ENCODE results near the gene FAM193A.
"Not testable (repeated sequence)": the region's sequence is repeated elsewhere in the genome, so short reads cannot be mapped to it uniquely, and the experiment has no call there.

Gene FAM193A

GRCh38 chr4:2515830-2516550 lies 20.5 kb upstream of the FAM193A start:
- no peak overlapping the region for H3K4me3 ChIP-seq (ENCODE audit: control insufficient read depth, low read depth, low read length)
- DNase-seq (ENCODE audit: low read depth), result no peak
- no peak for TF ChIP-seq CTCF (IDR thresholded peaks at IDR 0.05; ENCODE audit: control insufficient read depth, insufficient read depth, low read depth, low read length, missing control alignments)

GRCh38 chr4:2516635-2517034 lies 19.8 kb upstream of the FAM193A start:
- DNase-seq (ENCODE audit: low read depth), result no peak
- no peak overlapping the region for H3K4me3 ChIP-seq (ENCODE audit: control insufficient read depth, low read depth, low read length)
- TF ChIP-seq CTCF (IDR thresholded peaks at IDR 0.05; ENCODE audit: control insufficient read depth, insufficient read depth, low read depth, low read length, missing control alignments), result no peak

- H3K4me3 ChIP-seq (ENCODE audit: control insufficient read depth, low read depth, low read length), result no peak overlapping the region
- no peak for DNase-seq (ENCODE audit: low read depth)
- TF ChIP-seq CTCF (IDR thresholded peaks at IDR 0.05; ENCODE audit: control insufficient read depth, insufficient read depth, low read depth, low read length, missing control alignments), result no peak
Measured at GRCh38 chr4:2526559-2526958, 9.9 kb upstream of the FAM193A start.

- peak overlapping the region; percentile 83 for H3K4me3 ChIP-seq (ENCODE audit: control insufficient read depth, low read depth, low read length)
- DNase-seq (ENCODE audit: low read depth), result no peak
- TF ChIP-seq CTCF (IDR thresholded peaks at IDR 0.05; ENCODE audit: control insufficient read depth, insufficient read depth, low read depth, low read length, missing control alignments), result no peak
Measured at GRCh38 chr4:2534904-2535375, 1.5 kb upstream of the FAM193A start.

- TF ChIP-seq CTCF (IDR thresholded peaks at IDR 0.05; ENCODE audit: control insufficient read depth, insufficient read depth, low read depth, low read length, missing control alignments), result peak; percentile 17
- peak overlapping the region; percentile 83 for H3K4me3 ChIP-seq (ENCODE audit: control insufficient read depth, low read depth, low read length)
- no peak for DNase-seq (ENCODE audit: low read depth)
Measured at GRCh38 chr4:2535376-2536192, 863 bp upstream of the FAM193A start.

GRCh38 chr4:2537011-2537830 lies 774 bp downstream of the FAM193A start:
- H3K4me3 ChIP-seq (ENCODE audit: control insufficient read depth, low read depth, low read length), result peak overlapping the region; percentile 52
- no peak for DNase-seq (ENCODE audit: low read depth)
- no peak for TF ChIP-seq CTCF (IDR thresholded peaks at IDR 0.05; ENCODE audit: control insufficient read depth, insufficient read depth, low read depth, low read length, missing control alignments)

- H3K4me3 ChIP-seq (ENCODE audit: control insufficient read depth, low read depth, low read length); DNase-seq (ENCODE audit: low read depth): not testable (repeated sequence)
Measured at GRCh38 chr4:2543580-2544191, 7.2 kb downstream of the FAM193A start.

Data from AG09309 (cell line).